GM19239 (cell line): ENCODE data around the gene CSNK2B.
A peak's percentile ranks its signal among the peaks of the same experiment; 100 is the strongest.

Experiments
- DNase-seq: peaks from one replicate; pipeline ENCODE4 v3.0.0; 2011; ENCODE audit warnings: low spot score; ENCODE audit not compliant: insufficient read length
- FAIRE-seq: peaks from 2 replicates; lab custom pipeline; 2011; peaks lifted over from hg19 to GRCh38; lab: Jason Lieb, UNC

CSNK2B gene

GRCh38 chr6:31665501-31666336, at the start of gene CSNK2B:
Gene CSNK2B, plus strand, starts transcription at chr6:31666080. Its CDS starts 752 bp downstream, at chr6:31666832.
- FAIRE-seq (peak; percentile 94), DNase-seq (peak; percentile 92)

GRCh38 chr6:31617010-31617409, 48.9 kb upstream of the CSNK2B start:
- no peak for FAIRE-seq
- no peak for DNase-seq

GRCh38 chr6:31619805-31620585, 45.9 kb upstream of the CSNK2B start:
- DNase-seq (peak; percentile 85), FAIRE-seq (peak; percentile 97)

- FAIRE-seq (no peak), DNase-seq (peak; percentile 50)
These were observed 45.1 kb upstream of the CSNK2B start, which contains the start of gene PRRC2A for GRCh38 chr6:31620586-31621319. Gene PRRC2A, plus strand, starts transcription at chr6:31620715. Its CDS starts 2,075 bp downstream, at chr6:31622790.

- FAIRE-seq, result peak; percentile 11
- no peak for DNase-seq
These were observed 44.5 kb upstream of the CSNK2B start for GRCh38 chr6:31621320-31621939.

- DNase-seq (no peak), FAIRE-seq (no peak)
These were observed 43.9 kb upstream of the CSNK2B start for GRCh38 chr6:31621991-31622390.

GRCh38 chr6:31622684-31623091, 43.2 kb upstream of the CSNK2B start:
- DNase-seq (no peak), FAIRE-seq (no peak)

GRCh38 chr6:31624070-31624469, 41.8 kb upstream of the CSNK2B start:
- FAIRE-seq, result no peak
- DNase-seq, result no peak

- DNase-seq (no peak), FAIRE-seq (no peak)
These were observed 38.9 kb upstream of the CSNK2B start for GRCh38 chr6:31626952-31627351.

- DNase-seq (no peak), FAIRE-seq (no peak)
These were observed 38.1 kb upstream of the CSNK2B start for GRCh38 chr6:31627690-31628287.

- FAIRE-seq, result no peak
- DNase-seq, result no peak
These were observed 36.9 kb upstream of the CSNK2B start for GRCh38 chr6:31629014-31629413.

- FAIRE-seq (no peak), DNase-seq (no peak)
These were observed 35.5 kb upstream of the CSNK2B start for GRCh38 chr6:31630177-31630934.

- no peak for FAIRE-seq
- no peak for DNase-seq
These were observed 34.7 kb upstream of the CSNK2B start for GRCh38 chr6:31631209-31631608.

- FAIRE-seq (no peak), DNase-seq (no peak)
These were observed 34.1 kb upstream of the CSNK2B start for GRCh38 chr6:31631681-31632278.

GRCh38 chr6:31632279-31632946, 33.5 kb upstream of the CSNK2B start:
- no peak for FAIRE-seq

GRCh38 chr6:31633447-31633846, 32.4 kb upstream of the CSNK2B start:
- no peak for DNase-seq
- no peak for FAIRE-seq

More at GRCh38 chr6:31632279-31632946, 33.5 kb upstream of the CSNK2B start:
- DNase-seq, result no peak

GRCh38 chr6:31634131-31634530, 31.7 kb upstream of the CSNK2B start:
- DNase-seq, result no peak
- FAIRE-seq, result no peak

- no peak for DNase-seq
- no peak for FAIRE-seq
These were observed 30.8 kb upstream of the CSNK2B start for GRCh38 chr6:31634969-31635575.
